ENCODE results near the gene CCDC77. TPM values are rescaled to one million over a fixed set of nuclear protein-coding genes. Genes with fewer than 3 reads are reported as not detected.

Gene CCDC77
- total and polyA plus RNA-seq, 2 donors (not counting 3 experiments of a cell fraction or from before 2014, with no cell fraction given), result 4.1 to 12.9 TPM

GRCh38 chr12:482061-482460 lies 80.6 kb downstream of the CCDC77 start:
- intact Hi-C loops (cut with micrococcal nuclease) (no loop called here), dilution Hi-C loops (cut with MboI; ENCODE audit: extremely low pct_ligation_motif_present, low sequenced_read_pairs) (no loop called here)
- ChIA-PET POLR2A (no interaction called here), CTCF (interaction anchor here (0.8 kb wide), 1 partner anchor 40 kb away, joined by 4 read pairs; no protein-coding TSS in a partner anchor)
- H2AFZ ChIP-seq (ENCODE audit: low read depth, low read length), result no peak overlapping the region
- no peak overlapping the region for H3K27ac ChIP-seq (ENCODE audit: insufficient read depth, low read depth, low read length)
- H3K36me3 ChIP-seq (ENCODE audit: control insufficient read depth in 2 of 2, extremely low read depth in 1 of 2, insufficient read depth in 2 of 2, low read length in 2 of 2), result no peaks in the 10 kb centered on the region
- TF ChIP-seq GATA2 (IDR thresholded peaks at IDR 0.05; ENCODE audit: insufficient read depth, insufficient read length, low read depth, low read length) (no peak), MAX (IDR thresholded peaks at IDR 0.05; ENCODE audit: insufficient read depth, insufficient read length) (no peak), FOS (IDR thresholded peaks at IDR 0.05; ENCODE audit: borderline replicate concordance, insufficient read depth, low read length) (no peak), POLR2AphosphoS5 (IDR thresholded peaks at IDR 0.05; ENCODE audit: insufficient read depth, low read depth, low read length) (no peak), MYC (IDR thresholded peaks at IDR 0.05; ENCODE audit: low read depth, low read length) (no peak), JUN (IDR thresholded peaks at IDR 0.05; ENCODE audit: borderline replicate concordance, insufficient read depth, insufficient read length, low read depth) (no peak), CTCF (IDR thresholded peaks at IDR 0.05; ENCODE audit: extremely low read depth in 1 of 2, insufficient read depth in 1 of 2, low read depth in 1 of 2, low read length in 2 of 2) (no peak), POLR2A (IDR thresholded peaks at IDR 0.05; ENCODE audit: low read depth, low read length) (no peak), EZH2 (IDR thresholded peaks at IDR 0.05; ENCODE audit: borderline replicate concordance, low read depth, low read length, severe bottlenecking) (no peak)
- H3K4me3 ChIP-seq (replicated peaks in 1 of 3; ENCODE audit: insufficient read depth in 1 of 3, low read depth in 1 of 3, low read length in 3 of 3), result no peak overlapping the region
- H4K20me1 ChIP-seq (replicated peaks; ENCODE audit: control insufficient read depth, extremely low read depth, insufficient read depth, low read length), result no peaks in the 10 kb centered on the region
- H3K4me1 ChIP-seq (ENCODE audit: control insufficient read depth, extremely low read depth, insufficient read depth, low read length), result no peaks in the 10 kb centered on the region
- FAIRE-seq (no peak), DNase-seq (ENCODE audit: low read depth, low spot score) (no peak)
- H3K9me1 ChIP-seq (replicated peaks; ENCODE audit: control insufficient read depth, extremely low read depth, insufficient read depth, low read length), result no peaks in the 10 kb centered on the region
- no peak overlapping the region for H3K9ac ChIP-seq (replicated peaks; ENCODE audit: extremely low read depth, insufficient read depth, low read length)
- H3K4me2 ChIP-seq (ENCODE audit: insufficient read depth, low read length), result no peak overlapping the region
- H3K79me2 ChIP-seq (ENCODE audit: control insufficient read depth, insufficient read depth, low read length), result no peaks in the 10 kb centered on the region
- peaks cover 27 to 31% of the 10 kb centered on the region in 2 experiments for H3K27me3 ChIP-seq (ENCODE audit: control insufficient read depth in 2 of 2, insufficient read depth in 2 of 2, low read length in 2 of 2)
- BruUV-seq (replicated peaks), result no TSS peak
- no peaks in the 10 kb centered on the region for H3K9me3 ChIP-seq (replicated peaks; ENCODE audit: control insufficient read depth, insufficient read depth, low read length)
